ENCODE results near the gene POLR2H. TPM values are rescaled to one million over a fixed set of nuclear protein-coding genes. Genes with fewer than 3 reads are reported as not detected.

The POLR2H gene
- polyA plus RNA-seq, 1 experiment, result 94.4 TPM

GRCh38 chr3:184315871-184316661 is 45.4 kb upstream of the POLR2H start:
- Histone ChIP-seq H3K4me3 (ENCODE audit: low read depth, low read length) (peak overlapping the region; percentile 90), H3K27me3 (ENCODE audit: control insufficient read depth, insufficient read depth, low read length) (no peaks in the 10 kb centered on the region), H3K9me3 (ENCODE audit: control insufficient read depth, insufficient read depth, low read length) (peaks cover 3% of the 10 kb centered on the region; the same call in 1 of the 2 replicates), H3K27ac (ENCODE audit: low read depth, low read length) (peak overlapping the region; percentile 77)
- ChIA-PET CTCF (interaction anchor here (0.7 kb wide), 1 partner anchor 55 kb away, joined by 4 read pairs; no protein-coding TSS in a partner anchor), POLR2A (interaction anchor here (0.9 to 1.6 kb wide), 6 partner anchors 10 to 66 kb away, joined by 3 to 7 read pairs (median 3); partner anchors contain the start of genes CLCN2, EEF1AKMT4, FAM131A and POLR2H)
- TF ChIP-seq, protein P1, sequence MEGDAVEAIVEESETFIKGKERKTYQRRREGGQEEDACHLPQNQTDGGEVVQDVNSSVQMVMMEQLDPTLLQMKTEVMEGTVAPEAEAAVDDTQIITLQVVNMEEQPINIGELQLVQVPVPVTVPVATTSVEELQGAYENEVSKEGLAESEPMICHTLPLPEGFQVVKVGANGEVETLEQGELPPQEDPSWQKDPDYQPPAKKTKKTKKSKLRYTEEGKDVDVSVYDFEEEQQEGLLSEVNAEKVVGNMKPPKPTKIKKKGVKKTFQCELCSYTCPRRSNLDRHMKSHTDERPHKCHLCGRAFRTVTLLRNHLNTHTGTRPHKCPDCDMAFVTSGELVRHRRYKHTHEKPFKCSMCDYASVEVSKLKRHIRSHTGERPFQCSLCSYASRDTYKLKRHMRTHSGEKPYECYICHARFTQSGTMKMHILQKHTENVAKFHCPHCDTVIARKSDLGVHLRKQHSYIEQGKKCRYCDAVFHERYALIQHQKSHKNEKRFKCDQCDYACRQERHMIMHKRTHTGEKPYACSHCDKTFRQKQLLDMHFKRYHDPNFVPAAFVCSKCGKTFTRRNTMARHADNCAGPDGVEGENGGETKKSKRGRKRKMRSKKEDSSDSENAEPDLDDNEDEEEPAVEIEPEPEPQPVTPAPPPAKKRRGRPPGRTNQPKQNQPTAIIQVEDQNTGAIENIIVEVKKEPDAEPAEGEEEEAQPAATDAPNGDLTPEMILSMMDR (IDR thresholded peaks at IDR 0.05; ENCODE audit: low read depth, low read length), result no peak
- DNase-seq (ENCODE audit: low read depth, low spot score), result no peak

GRCh38 chr3:184316792-184317191 is 44.7 kb upstream of the POLR2H start:
- no peak overlapping the region for H3K27ac ChIP-seq (ENCODE audit: low read depth, low read length)
- POLR2A ChIA-PET, result interaction anchor here (1.0 to 1.6 kb wide), 2 partner anchors 11 to 17 kb away, joined by 3 to 7 read pairs; no protein-coding TSS in a partner anchor
- H3K4me3 ChIP-seq (ENCODE audit: low read depth, low read length), result peak overlapping the region; percentile 90
- no peaks in the 10 kb centered on the region for H3K27me3 ChIP-seq (ENCODE audit: control insufficient read depth, insufficient read depth, low read length)
- CTCF ChIA-PET, result interaction anchor here (0.7 kb wide), 1 partner anchor 55 kb away, joined by 4 read pairs; no protein-coding TSS in a partner anchor
- H3K9me3 ChIP-seq (ENCODE audit: control insufficient read depth, insufficient read depth, low read length), result peaks cover 3% of the 10 kb centered on the region; the same call in 1 of the 2 replicates
- no peak for DNase-seq (ENCODE audit: low read depth, low spot score)
- TF ChIP-seq, protein P1 (IDR thresholded peaks at IDR 0.05; ENCODE audit: low read depth, low read length), result no peak

DNA sequence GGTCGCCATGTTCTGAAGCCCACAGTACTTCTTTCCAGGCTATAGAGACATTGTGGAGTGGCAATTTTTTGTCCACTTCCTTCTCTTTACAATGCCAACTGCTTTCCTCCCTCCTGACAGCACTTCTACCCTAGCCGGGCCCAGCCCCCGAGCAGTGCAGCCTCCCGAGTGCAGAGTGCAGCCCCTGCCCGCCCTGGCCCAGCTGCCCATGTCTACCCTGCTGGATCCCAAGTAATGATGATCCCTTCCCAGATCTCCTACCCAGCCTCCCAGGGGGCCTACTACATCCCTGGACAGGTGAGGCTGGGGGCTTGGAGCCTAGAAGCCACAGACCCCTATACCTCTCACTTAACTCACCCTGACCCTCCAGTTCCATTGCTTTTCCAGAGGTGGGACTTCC is 44.3 kb upstream of the POLR2H start:
- ChIA-PET CTCF (no interaction called here), POLR2A (no interaction called here)
- Histone ChIP-seq H3K4me3 (ENCODE audit: low read depth, low read length) (peak overlapping the region; percentile 90), H3K27ac (ENCODE audit: low read depth, low read length) (no peak overlapping the region), H3K27me3 (ENCODE audit: control insufficient read depth, insufficient read depth, low read length) (no peaks in the 10 kb centered on the region), H3K9me3 (ENCODE audit: control insufficient read depth, insufficient read depth, low read length) (peaks cover 3% of the 10 kb centered on the region; the same call in 1 of the 2 replicates)
- TF ChIP-seq, protein P1 (IDR thresholded peaks at IDR 0.05; ENCODE audit: low read depth, low read length), result no peak
- DNase-seq (ENCODE audit: low read depth, low spot score), result no peak

GRCh38 chr3:184320104-184320445 is 41.4 kb upstream of the POLR2H start:
- CTCF ChIA-PET, result interaction anchor here (0.7 kb wide), 1 partner anchor 70 kb away, joined by 3 read pairs; no protein-coding TSS in a partner anchor
- peak overlapping the region; percentile 39 for H3K27ac ChIP-seq (ENCODE audit: low read depth, low read length)
- TF ChIP-seq, protein P1 (IDR thresholded peaks at IDR 0.05; ENCODE audit: low read depth, low read length), result no peak

GRCh38 chr3:184321666-184322065 is 39.8 kb upstream of the POLR2H start:
- H3K27ac ChIP-seq (ENCODE audit: low read depth, low read length), result no peak overlapping the region
- TF ChIP-seq, protein P1 (IDR thresholded peaks at IDR 0.05; ENCODE audit: low read depth, low read length), result no peak
- no peaks in the 10 kb centered on the region for H3K9me3 ChIP-seq (ENCODE audit: control insufficient read depth, insufficient read depth, low read length)
- POLR2A ChIA-PET, result interaction anchor here (1.2 kb wide), 1 partner anchor 8 kb away, joined by 3 read pairs; no protein-coding TSS in a partner anchor
- H3K4me3 ChIP-seq (ENCODE audit: low read depth, low read length), result no peak overlapping the region
- DNase-seq (ENCODE audit: low read depth, low spot score), result no peak
- H3K27me3 ChIP-seq (ENCODE audit: control insufficient read depth, insufficient read depth, low read length), result no peaks in the 10 kb centered on the region
- CTCF ChIA-PET, result no interaction called here

More at GRCh38 chr3:184320104-184320445, 41.4 kb upstream of the POLR2H start:
- Histone ChIP-seq H3K9me3 (ENCODE audit: control insufficient read depth, insufficient read depth, low read length) (peaks cover 2% of the 10 kb centered on the region; the same call in 1 of the 2 replicates), H3K4me3 (ENCODE audit: low read depth, low read length) (peak overlapping the region; percentile 35; the same call in 1 of the 2 replicates), H3K27me3 (ENCODE audit: control insufficient read depth, insufficient read depth, low read length) (no peaks in the 10 kb centered on the region)
- POLR2A ChIA-PET, result interaction anchor here (0.5 to 1.2 kb wide), 5 partner anchors 8 to 146 kb away, joined by 3 read pairs; no protein-coding TSS in a partner anchor
- DNase-seq (ENCODE audit: low read depth, low spot score), result peak; percentile 90

All from AG04450 (cell line).